Glutamatergic neuron (in vitro differentiated cells): Measurements from ENCODE around the gene RELA. TPM values are rescaled to one million over a fixed set of nuclear protein-coding genes. Genes with fewer than 3 reads are reported as not detected.

Source experiments
- DNase-seq: peaks from one replicate; pipeline ENCODE4 v3.0.0; 2022
- H3K27ac Mint-ChIP-seq: one replicate; pipeline ENCODE4 v1.8.0; 2020; ENCODE audit warnings: mild to moderate bottlenecking, mixed read lengths, inconsistent platforms; ENCODE audit not compliant: unreplicated experiment
- H3K27me3 Mint-ChIP-seq: one replicate; pipeline ENCODE4 v1.8.0; 2020; ENCODE audit warnings: mild to moderate bottlenecking, moderate library complexity, mixed read lengths, inconsistent platforms; ENCODE audit not compliant: unreplicated experiment
- H3K36me3 Mint-ChIP-seq: one replicate; pipeline ENCODE4 v1.8.0; 2020; ENCODE audit warnings: mild to moderate bottlenecking, mixed read lengths, inconsistent platforms; ENCODE audit not compliant: unreplicated experiment
- H3K4me1 Mint-ChIP-seq: one replicate; pipeline ENCODE4 v1.8.0; 2020; ENCODE audit warnings: mild to moderate bottlenecking, low read depth, mixed read lengths, inconsistent platforms; ENCODE audit not compliant: unreplicated experiment
- H3K4me3 Mint-ChIP-seq: one replicate; pipeline ENCODE4 v1.8.0; 2020; ENCODE audit warnings: mild to moderate bottlenecking, mixed read lengths, inconsistent platforms; ENCODE audit not compliant: unreplicated experiment
- H3K9me3 Mint-ChIP-seq: one replicate; pipeline ENCODE4 v1.8.0; 2020; ENCODE audit warnings: mild to moderate bottlenecking, moderate library complexity, mixed read lengths, inconsistent platforms; ENCODE audit not compliant: unreplicated experiment
- CTCF ChIP-seq: fragments of 200-600 bp; sonication (generic); IDR thresholded peaks from one replicate; pipeline ENCODE4 v1.5.0; 2021; ENCODE audit not compliant: partially characterized antibody, unreplicated experiment
- microRNA-seq: library from miRNA; unstranded; fragments of <30 nt; microRNA quantifications from one replicate; pipeline ENCODE4, GENCODE V29; 2020; ENCODE audit not compliant: unreplicated experiment
- total RNA-seq: library from RNA; stranded (reverse); fragmentation: NEBNext Ultra II Directional; extraction: Animal tissue kit (Norgen Biotek cat#: 25700); gene quantifications from one replicate; pipeline ENCODE4 v1.2.1, GENCODE V29; 2021; ENCODE audit not compliant: unreplicated experiment

The RELA gene
- total RNA-seq, 1 donor from 2014 or later = 61.2 TPM

DNA sequence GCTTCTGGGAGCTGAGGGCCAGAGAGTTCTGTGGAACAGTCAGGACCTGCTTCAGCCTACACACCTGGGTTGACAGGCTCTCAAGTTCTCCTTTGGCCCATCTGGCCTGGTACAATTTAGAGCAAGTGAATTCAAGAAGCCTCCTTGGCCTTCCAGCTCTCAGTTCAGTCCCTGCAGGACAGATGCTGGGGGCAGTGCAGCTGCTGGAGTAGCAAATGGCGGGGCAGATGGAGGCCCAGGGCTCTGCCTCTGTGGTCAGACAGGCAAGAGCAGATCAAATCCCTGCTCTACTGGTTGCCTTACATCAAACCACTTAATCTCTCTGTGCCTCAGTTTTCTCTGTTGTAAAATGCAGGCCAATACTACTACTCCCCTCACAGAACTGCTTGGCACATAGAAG is 58.5 kb downstream of the RELA start:
- peak; percentile 60 for DNase-seq
- peaks cover 25% of the 10 kb centered on the region for H3K4me1 Mint-ChIP-seq
- no peaks in the 10 kb centered on the region for H3K9me3 Mint-ChIP-seq
- peak overlapping the region; percentile 62 for H3K4me3 Mint-ChIP-seq
- peak overlapping the region; percentile 88 for H3K27ac Mint-ChIP-seq
- peaks cover 10% of the 10 kb centered on the region for H3K27me3 Mint-ChIP-seq
- no peak for TF ChIP-seq CTCF
- no peaks in the 10 kb centered on the region for H3K36me3 Mint-ChIP-seq

Small RNA genes within 50 kb of the gene (microRNA-seq; reads per million reads assigned to microRNA genes)
- gene MIR4489 (not detected), gene MIR4690 (1.5 reads per million, percentile 6 among the genes with 10 or more reads in this experiment)

Other genes starting within 250 kb of the RELA start
- 107 TPM for gene NEAT1, start 240.1 kb downstream of the RELA start, total RNA-seq
- 18,218 TPM for gene MALAT1, start 163.9 kb downstream of the RELA start, total RNA-seq
- gene SCYL1, start 137.8 kb downstream of the RELA start, total RNA-seq = 80.0 TPM
- 2.5 TPM for gene LTBP3, start 104.6 kb downstream of the RELA start, total RNA-seq
- 37.9 TPM for gene ZNRD2, start 92.4 kb downstream of the RELA start, total RNA-seq
- 184 TPM for gene FAM89B, start 90.4 kb downstream of the RELA start, total RNA-seq
- gene EHBP1L1, start 86.9 kb downstream of the RELA start, total RNA-seq = 14.2 TPM
- gene KCNK7, start 67.1 kb downstream of the RELA start, total RNA-seq = 0.69 TPM
- 58.6 TPM for gene MAP3K11, start 48.7 kb downstream of the RELA start, total RNA-seq
- gene PCNX3, start 47.1 kb downstream of the RELA start, total RNA-seq = 43.3 TPM
- gene SIPA1, start 24.8 kb downstream of the RELA start, total RNA-seq = 21.4 TPM
- gene KAT5, start 49.3 kb upstream of the RELA start, total RNA-seq = 71.3 TPM
- gene RNASEH2C, start 57.9 kb upstream of the RELA start, total RNA-seq = 42.9 TPM
- gene AP5B1, start 118.1 kb upstream of the RELA start, total RNA-seq = 13.2 TPM
- not detected for gene OVOL1, start 124.1 kb upstream of the RELA start, total RNA-seq
- gene SNX32, start 171.0 kb upstream of the RELA start, total RNA-seq = 14.7 TPM
- 1,294 TPM for gene CFL1, start 195.3 kb upstream of the RELA start, total RNA-seq
- 114 TPM for gene MUS81, start 197.5 kb upstream of the RELA start, total RNA-seq
- gene EFEMP2, start 209.9 kb upstream of the RELA start, total RNA-seq = 16.3 TPM
- not detected for gene CTSW, start 216.9 kb upstream of the RELA start, total RNA-seq
- 115 TPM for gene FIBP, start 225.6 kb upstream of the RELA start, total RNA-seq
- gene CCDC85B, start 227.8 kb upstream of the RELA start, total RNA-seq = 23.6 TPM
- not detected for gene FOSL1, start 237.5 kb upstream of the RELA start, total RNA-seq